Tibial artery (tissue), 4 donors: ENCODE results near the gene ITGB4.

Experiments
- DNase-seq, 2 donors: peaks; one replicate each; pipeline ENCODE4 v3.0.0-alpha.2; 2019
- H3K27ac ChIP-seq, 2 donors: fragments of 200-600 bp; sonication (generic) in 1 of 2; 1 replicate in 1 of 2; 2 replicates in 1 of 2; pipeline ENCODE4 v1.5.1; 2018 to 2019; ENCODE audit warnings: mild to moderate bottlenecking in 1 of 2
- H3K27me3 ChIP-seq, 2 donors: fragments of 200-600 bp; sonication (generic) in 1 of 2; one replicate each; pipeline versions ENCODE4 v1.5.1 to v1.6.0; 2016 to 2019
- H3K36me3 ChIP-seq, 3 donors: fragments of 200-600 bp; sonication (generic) in 2 of 3; one replicate each; pipeline ENCODE4 v1.5.1; 2016 to 2019; ENCODE audit warnings: mild to moderate bottlenecking in 2 of 3
- H3K4me1 ChIP-seq, 4 donors: fragments of 200-600 bp; sonication (generic) in 2 of 4; 1 replicate in 3 of 4; 2 replicates in 1 of 4; pipeline ENCODE4 v1.5.1; 2016 to 2019
- H3K4me3 ChIP-seq, 2 donors: fragments of 200-600 bp; sonication (generic) in 1 of 2; 1 replicate in 1 of 2; 2 replicates in 1 of 2; pipeline ENCODE4 v1.5.1; 2018 to 2019; ENCODE audit warnings: mild to moderate bottlenecking in 2 of 2
- H3K9me3 ChIP-seq, 3 donors: fragments of 200-600 bp; sonication (generic) in 1 of 3; one replicate each; pipeline ENCODE4 v1.5.1; 2016 to 2019
- intact Hi-C: fragments of 100-400 bp; cut with DNase I; formaldehyde crosslinking; loops from one replicate; pipeline ENCODE4 v1.15.0; 2023; ENCODE audit warnings: low total_unique reads
- TF ChIP-seq, protein P1 (sequence below), 2 experiments: fragments of 200-600 bp in 1 of 2; fragments of 450-650 bp in 1 of 2; IDR thresholded peaks; one replicate each; pipeline ENCODE4 v1.5.1; 2017 to 2019; ENCODE audit warnings: antibody characterized with exemption in 2 of 2, mild to moderate bottlenecking in 1 of 2, moderate library complexity in 1 of 2

Gene ITGB4

GRCh38 chr17:75763613-75764416 is 42.6 kb downstream of the ITGB4 start:
- intact Hi-C loops = loop anchor here (5.0 kb wide), 1 partner anchor 128 kb away; no protein-coding TSS in a partner anchor
- H3K4me1 ChIP-seq = peaks cover 7 to 26% (median 13%) of the 10 kb centered on the region in 4 donors

GRCh38 chr17:75764417-75764710 is 43.1 kb downstream of the ITGB4 start:
- Histone ChIP-seq H3K9me3 (no peaks in the 10 kb centered on the region), H3K36me3 (peaks cover 0 to 19% (median 4%) of the 10 kb centered on the region in 3 donors), H3K27ac (peak overlapping the region; percentile 76 to 90), H3K4me3 (peak overlapping the region; percentile 58 to 73), H3K27me3 (no peaks in the 10 kb centered on the region), H3K4me1 (peaks cover 7 to 26% (median 13%) of the 10 kb centered on the region in 4 donors)
- intact Hi-C loops = loop anchor here (5.0 kb wide), 1 partner anchor 128 kb away; no protein-coding TSS in a partner anchor
- no peak for DNase-seq
- TF ChIP-seq, protein P1, sequence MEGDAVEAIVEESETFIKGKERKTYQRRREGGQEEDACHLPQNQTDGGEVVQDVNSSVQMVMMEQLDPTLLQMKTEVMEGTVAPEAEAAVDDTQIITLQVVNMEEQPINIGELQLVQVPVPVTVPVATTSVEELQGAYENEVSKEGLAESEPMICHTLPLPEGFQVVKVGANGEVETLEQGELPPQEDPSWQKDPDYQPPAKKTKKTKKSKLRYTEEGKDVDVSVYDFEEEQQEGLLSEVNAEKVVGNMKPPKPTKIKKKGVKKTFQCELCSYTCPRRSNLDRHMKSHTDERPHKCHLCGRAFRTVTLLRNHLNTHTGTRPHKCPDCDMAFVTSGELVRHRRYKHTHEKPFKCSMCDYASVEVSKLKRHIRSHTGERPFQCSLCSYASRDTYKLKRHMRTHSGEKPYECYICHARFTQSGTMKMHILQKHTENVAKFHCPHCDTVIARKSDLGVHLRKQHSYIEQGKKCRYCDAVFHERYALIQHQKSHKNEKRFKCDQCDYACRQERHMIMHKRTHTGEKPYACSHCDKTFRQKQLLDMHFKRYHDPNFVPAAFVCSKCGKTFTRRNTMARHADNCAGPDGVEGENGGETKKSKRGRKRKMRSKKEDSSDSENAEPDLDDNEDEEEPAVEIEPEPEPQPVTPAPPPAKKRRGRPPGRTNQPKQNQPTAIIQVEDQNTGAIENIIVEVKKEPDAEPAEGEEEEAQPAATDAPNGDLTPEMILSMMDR (IDR thresholded peaks at IDR 0.05) = peak in 1 of 2 experiments; percentile 52

More at GRCh38 chr17:75763613-75764416, 42.6 kb downstream of the ITGB4 start:
- peak overlapping the region; percentile 76 to 90 for H3K27ac ChIP-seq
- no peaks in the 10 kb centered on the region for H3K27me3 ChIP-seq
- peak overlapping the region; percentile 58 to 73 for H3K4me3 ChIP-seq
- DNase-seq = peak in 1 of 2 donors; percentile 62
- peaks cover 0 to 24% (median 4%) of the 10 kb centered on the region in 3 donors for H3K36me3 ChIP-seq
- no peaks in the 10 kb centered on the region for H3K9me3 ChIP-seq
- TF ChIP-seq, protein P1 (IDR thresholded peaks at IDR 0.05) = no peak

DNA sequence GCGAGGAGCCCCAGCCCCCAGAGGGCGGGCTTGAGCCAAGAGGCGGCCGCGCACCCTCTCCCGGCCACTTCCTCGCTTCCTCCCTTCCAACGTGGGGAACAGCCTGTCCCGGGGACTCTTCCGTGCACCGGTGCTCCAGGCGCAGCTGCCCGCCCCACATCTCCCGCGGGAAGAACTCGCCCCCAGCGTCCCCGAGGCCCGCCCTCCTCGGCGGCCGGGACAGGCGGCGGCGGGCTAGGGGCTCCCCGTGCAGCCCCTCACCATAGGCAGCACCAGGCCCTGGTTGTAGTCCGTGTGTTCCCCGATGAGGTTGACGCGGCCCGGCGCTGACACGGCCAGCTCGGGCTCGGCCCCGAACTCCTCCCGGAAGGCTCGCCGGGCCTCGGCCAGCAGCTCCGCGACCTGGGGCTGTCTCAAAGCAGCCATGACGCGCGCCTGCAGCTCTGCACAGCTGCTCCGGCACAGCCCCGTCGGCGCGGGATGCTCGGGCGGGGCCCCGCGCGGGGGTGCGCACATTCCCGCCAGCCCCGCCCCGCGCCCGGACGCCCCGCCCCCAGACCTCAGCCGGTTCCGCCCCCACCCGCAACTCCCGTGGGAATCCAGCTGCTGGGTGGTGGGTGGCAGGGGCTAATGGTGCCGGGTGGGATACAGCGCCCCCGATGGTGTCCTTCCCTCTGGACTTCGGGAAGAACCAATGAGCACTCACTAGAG is 43.6 kb downstream of the ITGB4 start, which contains the start of gene GALK1:
Gene GALK1 (minus strand): TSS at position 482 of the 711 bp plus-strand sequence. CDS start 56 bp downstream, at position 426.
- Histone ChIP-seq H3K27me3 (no peaks in the 10 kb centered on the region), H3K4me1 (peaks cover 7 to 26% (median 13%) of the 10 kb centered on the region in 4 donors), H3K36me3 (peaks cover 0 to 14% (median 3%) of the 10 kb centered on the region in 3 donors), H3K27ac (peak within 1 kb of the TSS; percentile 76 to 90), H3K4me3 (peak within 1 kb of the TSS; percentile 58 to 73), H3K9me3 (no peaks in the 10 kb centered on the region)
- peak; percentile 68 to 90 for DNase-seq
- intact Hi-C loops = loop anchor here (5.0 kb wide), 1 partner anchor 127 kb away; no protein-coding TSS in a partner anchor
- TF ChIP-seq, protein P1 (IDR thresholded peaks at IDR 0.05) = peak in 1 of 2 experiments; percentile 44

DNA sequence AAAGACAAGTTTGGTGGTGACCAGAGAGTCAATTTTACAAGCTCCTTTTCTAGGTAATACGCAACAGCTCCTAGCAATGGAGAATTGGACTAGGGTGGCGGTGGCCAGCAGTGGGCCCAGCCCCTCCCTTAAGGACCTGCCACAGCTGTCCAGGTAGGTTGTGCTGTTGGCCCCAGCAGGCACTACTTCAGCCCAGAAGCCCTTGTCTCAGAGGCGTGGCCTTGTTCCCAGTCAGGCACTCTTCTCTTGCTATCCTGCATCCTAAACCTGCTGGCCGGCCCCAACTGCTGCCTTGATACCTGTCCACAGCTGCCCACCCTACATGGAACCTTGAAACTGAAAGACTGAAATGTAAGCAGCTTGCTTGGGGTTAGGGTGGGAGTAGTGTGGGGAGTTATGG is 44.7 kb downstream of the ITGB4 start:
- peaks cover 0 to 9% (median 0%) of the 10 kb centered on the region in 3 donors for H3K36me3 ChIP-seq
- intact Hi-C loops = no loop called here
- TF ChIP-seq, protein P1 (IDR thresholded peaks at IDR 0.05) = no peak
- no peak for DNase-seq
- no peaks in the 10 kb centered on the region for H3K27me3 ChIP-seq
- peaks cover 7 to 26% (median 13%) of the 10 kb centered on the region in 4 donors for H3K4me1 ChIP-seq
- H3K27ac ChIP-seq = peak overlapping the region in 1 of 2 donors; percentile 90
- no peak overlapping the region for H3K4me3 ChIP-seq
- no peaks in the 10 kb centered on the region for H3K9me3 ChIP-seq

DNA sequence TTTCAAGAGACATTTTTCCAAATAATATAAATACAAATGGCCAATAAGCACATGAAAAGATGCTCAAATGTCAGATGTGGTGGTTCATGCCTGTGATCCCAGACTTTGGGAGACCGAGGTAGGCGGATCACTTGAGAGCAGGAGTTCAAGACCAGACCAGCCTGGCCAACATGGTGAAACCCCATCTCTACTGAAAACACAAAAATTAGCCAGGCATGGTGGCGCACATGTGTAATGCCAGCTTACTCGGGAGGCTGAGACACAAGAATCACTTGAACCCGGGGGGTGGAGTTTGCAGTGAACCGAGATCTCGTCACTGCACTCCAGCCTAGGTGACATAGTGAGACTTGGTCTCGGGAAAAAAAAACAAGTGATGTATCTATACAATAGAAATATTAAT is 46.6 kb downstream of the ITGB4 start:
- Histone ChIP-seq H3K27ac (no peak overlapping the region), H3K4me3 (no peak overlapping the region), H3K36me3 (peaks cover 0 to 2% (median 0%) of the 10 kb centered on the region in 3 donors), H3K9me3 (no peaks in the 10 kb centered on the region), H3K4me1 (peaks cover 7 to 25% (median 13%) of the 10 kb centered on the region in 4 donors), H3K27me3 (no peaks in the 10 kb centered on the region)
- TF ChIP-seq, protein P1 (IDR thresholded peaks at IDR 0.05) = no peak
- intact Hi-C loops = no loop called here
- DNase-seq = no peak
